ENCODE data around the gene C5orf15. TPM values are rescaled to one million over a fixed set of nuclear protein-coding genes. Genes with fewer than 3 reads are reported as not detected.

The C5orf15 gene
- total and polyA plus RNA-seq, 9 of the 15 experiments (the other 6 are each of a cell fraction or from before 2014, with no cell fraction given): 23.3 to 50.7 (median 35.5) TPM

DNA sequence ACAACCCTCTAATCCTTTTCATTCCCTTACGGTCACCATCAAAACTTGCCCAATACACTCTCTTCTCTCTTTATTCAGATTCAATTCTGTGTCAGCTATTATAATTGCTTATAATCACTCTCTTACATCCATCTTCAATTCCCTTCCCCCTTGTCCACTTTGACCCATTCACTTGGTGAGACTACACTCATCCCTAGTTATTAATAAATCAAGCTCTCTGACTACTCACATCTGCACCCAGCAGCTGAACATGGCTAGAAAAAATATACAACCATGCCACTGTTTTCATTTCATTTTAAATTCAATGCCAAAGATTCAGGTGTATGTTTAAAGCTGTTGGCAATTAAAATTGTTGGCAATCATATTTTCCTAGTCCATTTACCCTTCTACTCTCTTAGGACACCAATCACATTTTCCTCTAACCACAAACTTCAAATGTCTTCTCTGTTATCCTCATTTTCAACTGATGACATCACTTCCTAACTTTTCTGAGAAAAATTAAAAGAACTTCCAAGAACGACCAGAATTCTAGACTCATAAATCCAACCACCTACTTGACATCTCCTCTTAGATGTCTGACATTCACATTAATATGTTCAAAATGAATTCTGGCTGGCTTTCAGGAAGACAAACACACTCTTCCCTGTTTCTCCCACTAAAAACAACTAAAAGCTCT lies 5.5 kb downstream of the C5orf15 start (continued):
- TF ChIP-seq RBM25 (IDR thresholded peaks at IDR 0.05; ENCODE audit: low read depth, low read length, severe bottlenecking) (no peak), SMARCE1 (IDR thresholded peaks at IDR 0.05) (peak; percentile 69), C11orf30 (IDR thresholded peaks at IDR 0.05; ENCODE audit: low read depth) (no peak), RHOXF2B (CRISPR knock-in tag; conservative IDR thresholded peaks at IDR 0.05) (no peak), TAF9B (IDR thresholded peaks at IDR 0.05; ENCODE audit: partially characterized antibody) (peak; percentile 60), POLR2A (conservative IDR thresholded peaks at IDR 0.05) (no peak), PTRF (tag; IDR thresholded peaks at IDR 0.05) (no peak), NR2F6 (CRISPR knock-in tag; IDR thresholded peaks at IDR 0.05) (no peak), YY1 (IDR thresholded peaks at IDR 0.05; ENCODE audit: borderline replicate concordance in 1 of 3, control insufficient read depth in 1 of 3, extremely low read depth in 1 of 3, insufficient read depth in 3 of 3, insufficient read length in 1 of 3, insufficient replicate concordance in 2 of 3, low read depth in 1 of 3, low read length in 2 of 3) (no peak), RBM15 (IDR thresholded peaks at IDR 0.05; ENCODE audit: insufficient read depth, low read length) (no peak), HSF4 (CRISPR knock-in tag; IDR thresholded peaks at IDR 0.05; ENCODE audit: borderline replicate concordance) (no peak), MCM3 (IDR thresholded peaks at IDR 0.05) (no peak), HMGN3 (IDR thresholded peaks at IDR 0.05; ENCODE audit: borderline replicate concordance, extremely low read depth, insufficient read length, low read depth, low read length) (no peak), CHCHD3 (CRISPR knock-in tag; IDR thresholded peaks at IDR 0.05) (no peak), NUFIP1 (IDR thresholded peaks at IDR 0.05; ENCODE audit: partially characterized antibody) (no peak), FOXK2 (conservative IDR thresholded peaks at IDR 0.05 in 1 of 2, IDR thresholded peaks at IDR 0.05 in 1 of 2; ENCODE audit: low read depth in 2 of 2) (no peak), MCM5 (IDR thresholded peaks at IDR 0.05; ENCODE audit: low read depth) (no peak), JUNB (CRISPR knock-in tag; conservative IDR thresholded peaks at IDR 0.05) (no peak), MAFK (IDR thresholded peaks at IDR 0.05; ENCODE audit: low read length) (no peak), SMC3 (conservative IDR thresholded peaks at IDR 0.05; ENCODE audit: insufficient read depth, low read depth, low read length) (no peak), SIN3A (IDR thresholded peaks at IDR 0.05; ENCODE audit: borderline replicate concordance in 2 of 2, control insufficient read depth in 1 of 2, low read depth in 2 of 2, low read length in 2 of 2) (no peak), GABPA (tag; conservative IDR thresholded peaks at IDR 0.05; ENCODE audit: low read depth) (peak; percentile 65), DIDO1 (tag; IDR thresholded peaks at IDR 0.05; ENCODE audit: low read depth) (no peak)
- TF ChIP-seq, protein P1, sequence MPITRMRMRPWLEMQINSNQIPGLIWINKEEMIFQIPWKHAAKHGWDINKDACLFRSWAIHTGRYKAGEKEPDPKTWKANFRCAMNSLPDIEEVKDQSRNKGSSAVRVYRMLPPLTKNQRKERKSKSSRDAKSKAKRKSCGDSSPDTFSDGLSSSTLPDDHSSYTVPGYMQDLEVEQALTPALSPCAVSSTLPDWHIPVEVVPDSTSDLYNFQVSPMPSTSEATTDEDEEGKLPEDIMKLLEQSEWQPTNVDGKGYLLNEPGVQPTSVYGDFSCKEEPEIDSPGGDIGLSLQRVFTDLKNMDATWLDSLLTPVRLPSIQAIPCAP (CRISPR knock-in tag; IDR thresholded peaks at IDR 0.05; ENCODE audit: borderline replicate concordance): no peak
- TF ChIP-seq, protein P2, sequence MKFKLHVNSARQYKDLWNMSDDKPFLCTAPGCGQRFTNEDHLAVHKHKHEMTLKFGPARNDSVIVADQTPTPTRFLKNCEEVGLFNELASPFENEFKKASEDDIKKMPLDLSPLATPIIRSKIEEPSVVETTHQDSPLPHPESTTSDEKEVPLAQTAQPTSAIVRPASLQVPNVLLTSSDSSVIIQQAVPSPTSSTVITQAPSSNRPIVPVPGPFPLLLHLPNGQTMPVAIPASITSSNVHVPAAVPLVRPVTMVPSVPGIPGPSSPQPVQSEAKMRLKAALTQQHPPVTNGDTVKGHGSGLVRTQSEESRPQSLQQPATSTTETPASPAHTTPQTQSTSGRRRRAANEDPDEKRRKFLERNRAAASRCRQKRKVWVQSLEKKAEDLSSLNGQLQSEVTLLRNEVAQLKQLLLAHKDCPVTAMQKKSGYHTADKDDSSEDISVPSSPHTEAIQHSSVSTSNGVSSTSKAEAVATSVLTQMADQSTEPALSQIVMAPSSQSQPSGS (CRISPR knock-in tag; IDR thresholded peaks at IDR 0.05): no peak

Data from K562 (cell line).